Measurements from ENCODE around the gene PNISR. TPM values are rescaled to one million over a fixed set of nuclear protein-coding genes. Genes with fewer than 3 reads are reported as not detected.

PNISR gene
- total and polyA plus RNA-seq, 2 of the 13 experiments (the other 11 are each of a cell fraction or from before 2014, with no cell fraction given) = 43.0 to 48.0 TPM

GRCh38 chr6:99393698-99394531, 31.2 kb downstream of the PNISR start, which contains the start of gene COQ3 (continued):
- TF ChIP-seq FOXO4 (CRISPR knock-in tag; conservative IDR thresholded peaks at IDR 0.05) (no peak), ZNF547 (CRISPR knock-in tag; IDR thresholded peaks at IDR 0.05) (peak; percentile 73), ZNF652 (CRISPR knock-in tag; IDR thresholded peaks at IDR 0.05; ENCODE audit: borderline replicate concordance, low read depth) (no peak), CCAR2 (optimal IDR thresholded peaks at IDR 0.05; ENCODE audit: low read depth, low read length) (no peak), KLF12 (CRISPR knock-in tag; IDR thresholded peaks at IDR 0.05; ENCODE audit: borderline replicate concordance) (no peak), CREBL2 (CRISPR knock-in tag; IDR thresholded peaks at IDR 0.05; ENCODE audit: borderline replicate concordance) (no peak), RFX5 (IDR thresholded peaks at IDR 0.05; ENCODE audit: low read depth, low read length) (no peak), ATRX (CRISPR knock-in tag; IDR thresholded peaks at IDR 0.05; ENCODE audit: borderline replicate concordance) (no peak), PAF1 (CRISPR knock-in tag; IDR thresholded peaks at IDR 0.05) (no peak), ZNF251 (CRISPR knock-in tag; IDR thresholded peaks at IDR 0.05) (no peak), THAP11 (CRISPR knock-in tag; IDR thresholded peaks at IDR 0.05) (peak; percentile 56; the same call in 1 of the 2 replicates), HNF4G (IDR thresholded peaks at IDR 0.05; ENCODE audit: borderline replicate concordance, low read depth, low read length) (no peak), HNF4G (CRISPR knock-in tag; IDR thresholded peaks at IDR 0.05; ENCODE audit: borderline replicate concordance, low read depth) (no peak; the same call in 1 of the 2 replicates), NFKBIZ (CRISPR knock-in tag; IDR thresholded peaks at IDR 0.05) (no peak), ZBTB25 (CRISPR knock-in tag; IDR thresholded peaks at IDR 0.05) (no peak), PAWR (CRISPR knock-in tag; IDR thresholded peaks at IDR 0.05; ENCODE audit: borderline replicate concordance) (no peak), ZNF282 (IDR thresholded peaks at IDR 0.05; ENCODE audit: partially characterized antibody) (no peak), TBX3 (IDR thresholded peaks at IDR 0.05; ENCODE audit: borderline replicate concordance) (no peak), ZNF800 (CRISPR knock-in tag; IDR thresholded peaks at IDR 0.05) (no peak), AGO2 (optimal IDR thresholded peaks at IDR 0.05; ENCODE audit: low read depth, low read length) (peak; percentile 83), ZNF883 (CRISPR knock-in tag; IDR thresholded peaks at IDR 0.05; ENCODE audit: not compliant biosample characterization) (no peak), ISX (CRISPR knock-in tag; conservative IDR thresholded peaks at IDR 0.05) (no peak), MAFK (conservative IDR thresholded peaks at IDR 0.05 in 1 of 2, IDR thresholded peaks at IDR 0.05 in 1 of 2; ENCODE audit: low read length in 2 of 2) (no peak)

Data from HepG2 (cell line).